Measurements from ENCODE around the gene SNAI3. TPM values are rescaled to one million over a fixed set of nuclear protein-coding genes. Genes with fewer than 3 reads are reported as not detected.

Gene SNAI3
- total RNA-seq, 1 experiment from 2014 or later = 0.54 TPM

DNA sequence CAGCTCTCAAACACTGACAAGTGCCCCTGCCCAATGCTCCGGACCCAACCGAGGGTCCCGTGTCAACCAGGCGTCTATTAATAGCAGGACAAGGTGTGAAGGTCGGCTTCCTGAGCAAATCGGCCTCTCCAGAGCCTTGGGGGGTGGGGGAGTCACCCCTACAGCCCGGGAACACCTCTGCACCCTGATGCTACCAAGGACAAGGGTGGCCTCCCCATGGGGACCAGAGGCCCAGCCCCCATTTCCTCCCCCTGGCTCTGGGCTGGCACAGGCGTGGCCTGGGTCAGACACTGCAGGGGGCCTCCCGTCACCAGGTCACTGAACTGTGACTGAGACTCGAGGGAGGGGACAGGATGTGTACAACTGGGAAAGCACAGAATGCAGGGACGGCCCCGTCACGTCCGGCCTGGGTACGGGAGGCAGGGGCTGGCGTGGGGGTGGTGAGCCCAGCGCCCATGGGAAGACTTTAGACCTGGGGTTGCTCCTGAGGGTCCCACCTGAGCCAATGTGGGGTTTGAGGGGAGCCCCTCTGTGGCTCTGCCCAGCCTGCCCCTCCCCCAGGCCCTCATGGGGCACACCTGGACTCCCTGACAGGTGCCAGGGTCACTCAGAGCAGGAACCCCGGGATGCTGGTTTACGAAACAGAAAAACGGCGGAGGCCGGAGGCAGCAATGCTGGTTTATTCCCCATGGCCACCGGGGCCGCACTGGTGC lies 34.9 kb downstream of the SNAI3 start:
- Mint-ChIP-seq H3K27ac (ENCODE audit: unreplicated experiment) (peak overlapping the region; percentile 87), H3K9me3 (ENCODE audit: low read depth, unreplicated experiment) (no peaks in the 10 kb centered on the region), H3K4me1 (ENCODE audit: low read depth, unreplicated experiment) (peaks cover 25% of the 10 kb centered on the region), H3K36me3 (ENCODE audit: insufficient read depth, unreplicated experiment) (peaks cover 98% of the 10 kb centered on the region), H3K27me3 (ENCODE audit: unreplicated experiment) (no peaks in the 10 kb centered on the region), H3K4me3 (ENCODE audit: low read depth, unreplicated experiment) (peak overlapping the region; percentile 91)
- peak; percentile 85 for DNase-seq
- CTCF ChIA-PET = interaction anchor here (0.6 to 1.3 kb wide), 2 partner anchors 13 to 66 kb away, joined by 3 read pairs; no protein-coding TSS in a partner anchor
- BruUV-seq (replicated peaks) = TSS peak; percentile 93
- intact Hi-C loops (cut with micrococcal nuclease; ENCODE audit: unreplicated experiment) = no loop called here
- TF ChIP-seq, protein P1, sequence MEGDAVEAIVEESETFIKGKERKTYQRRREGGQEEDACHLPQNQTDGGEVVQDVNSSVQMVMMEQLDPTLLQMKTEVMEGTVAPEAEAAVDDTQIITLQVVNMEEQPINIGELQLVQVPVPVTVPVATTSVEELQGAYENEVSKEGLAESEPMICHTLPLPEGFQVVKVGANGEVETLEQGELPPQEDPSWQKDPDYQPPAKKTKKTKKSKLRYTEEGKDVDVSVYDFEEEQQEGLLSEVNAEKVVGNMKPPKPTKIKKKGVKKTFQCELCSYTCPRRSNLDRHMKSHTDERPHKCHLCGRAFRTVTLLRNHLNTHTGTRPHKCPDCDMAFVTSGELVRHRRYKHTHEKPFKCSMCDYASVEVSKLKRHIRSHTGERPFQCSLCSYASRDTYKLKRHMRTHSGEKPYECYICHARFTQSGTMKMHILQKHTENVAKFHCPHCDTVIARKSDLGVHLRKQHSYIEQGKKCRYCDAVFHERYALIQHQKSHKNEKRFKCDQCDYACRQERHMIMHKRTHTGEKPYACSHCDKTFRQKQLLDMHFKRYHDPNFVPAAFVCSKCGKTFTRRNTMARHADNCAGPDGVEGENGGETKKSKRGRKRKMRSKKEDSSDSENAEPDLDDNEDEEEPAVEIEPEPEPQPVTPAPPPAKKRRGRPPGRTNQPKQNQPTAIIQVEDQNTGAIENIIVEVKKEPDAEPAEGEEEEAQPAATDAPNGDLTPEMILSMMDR (IDR thresholded peaks at IDR 0.05; ENCODE audit: unreplicated experiment) = no peak

DNA sequence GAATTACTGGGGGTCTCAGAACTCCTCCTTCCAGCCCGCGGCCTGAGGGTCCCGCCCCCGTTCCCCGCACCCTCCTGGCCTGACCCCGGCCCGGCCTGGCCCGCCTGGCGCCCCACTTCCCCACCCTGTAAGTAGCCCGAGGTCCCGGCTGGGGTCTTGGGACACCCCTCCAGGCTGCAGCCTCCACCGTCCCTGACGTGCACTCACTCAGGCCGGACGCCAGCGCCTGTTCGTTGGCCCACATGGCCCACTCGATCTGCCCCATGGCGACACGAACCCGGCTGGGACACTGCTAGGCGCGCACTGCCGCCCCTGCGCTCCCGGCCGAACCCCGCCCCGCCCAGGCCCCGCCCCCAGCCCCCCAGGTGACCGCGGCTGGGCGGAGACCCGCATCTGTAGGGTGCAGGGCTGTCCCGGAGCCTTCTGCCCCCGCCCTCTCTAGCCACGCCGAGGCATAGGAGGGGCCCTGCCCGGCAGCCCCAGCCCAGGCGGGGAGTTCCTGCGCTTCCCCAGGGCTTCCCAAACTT lies 35.5 kb downstream of the SNAI3 start, which contains the start of gene CYBA:
Gene CYBA (minus strand): TSS at position 305 of the 527 bp plus-strand sequence. CDS start 40 bp downstream, at position 265.
- peaks cover 25% of the 10 kb centered on the region for H3K4me1 Mint-ChIP-seq (ENCODE audit: low read depth, unreplicated experiment)
- BruUV-seq (replicated peaks) = no TSS peak
- TF ChIP-seq, protein P1 (IDR thresholded peaks at IDR 0.05; ENCODE audit: unreplicated experiment) = no peak
- H3K27me3 Mint-ChIP-seq (ENCODE audit: unreplicated experiment) = no peaks in the 10 kb centered on the region
- H3K4me3 Mint-ChIP-seq (ENCODE audit: low read depth, unreplicated experiment) = peak within 1 kb of the TSS; percentile 91
- no peaks in the 10 kb centered on the region for H3K9me3 Mint-ChIP-seq (ENCODE audit: low read depth, unreplicated experiment)
- intact Hi-C loops (cut with micrococcal nuclease; ENCODE audit: unreplicated experiment) = no loop called here
- peak within 1 kb of the TSS; percentile 87 for H3K27ac Mint-ChIP-seq (ENCODE audit: unreplicated experiment)
- CTCF ChIA-PET = interaction anchor here (1.3 kb wide), 1 partner anchor 12 kb away, joined by 3 read pairs; no protein-coding TSS in a partner anchor
- peak; percentile 95 for DNase-seq
- H3K36me3 Mint-ChIP-seq (ENCODE audit: insufficient read depth, unreplicated experiment) = peaks cover 98% of the 10 kb centered on the region

DNA sequence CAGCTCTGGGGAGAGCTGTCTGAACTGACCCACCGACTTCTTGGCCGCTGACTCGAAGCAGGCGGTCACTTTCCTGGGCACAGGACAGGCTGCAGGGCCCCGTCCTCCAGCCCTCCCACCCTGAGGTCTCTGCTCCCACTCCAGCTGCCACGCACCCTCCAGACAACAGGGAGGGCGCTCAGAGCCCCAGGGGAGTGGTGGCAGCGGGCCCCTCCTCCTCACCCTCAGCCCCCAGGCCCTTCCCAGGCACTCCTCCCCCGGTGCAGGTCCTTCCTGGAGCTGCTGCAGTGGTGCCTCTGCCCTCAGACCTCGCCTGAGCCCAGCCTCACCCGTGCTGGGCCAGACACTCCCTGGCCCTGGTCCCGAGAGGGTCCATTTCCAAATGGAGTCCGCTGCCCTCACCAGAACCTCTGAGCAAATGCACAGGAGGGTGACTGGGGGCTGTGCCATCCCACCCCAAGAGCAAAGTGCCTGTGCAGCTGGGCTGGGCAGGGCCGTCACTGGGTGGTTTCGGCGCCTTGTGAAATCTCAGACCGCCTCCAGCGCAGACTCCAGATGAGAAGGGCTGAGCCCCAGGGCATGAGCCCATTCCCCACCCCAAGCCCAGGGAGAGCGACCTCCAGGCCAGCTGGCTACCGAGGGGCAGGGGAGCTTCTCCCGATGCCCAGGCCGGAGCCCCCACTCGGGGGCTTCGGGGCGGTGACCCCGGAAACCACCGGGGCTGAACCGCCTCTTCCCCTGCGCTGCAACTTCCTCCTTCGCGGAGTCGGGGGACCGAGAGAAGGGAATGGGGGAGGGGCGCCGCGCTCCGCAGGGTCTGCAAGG lies 36.2 kb downstream of the SNAI3 start:
- Mint-ChIP-seq H3K36me3 (ENCODE audit: insufficient read depth, unreplicated experiment) (peaks cover 100% of the 10 kb centered on the region), H3K9me3 (ENCODE audit: low read depth, unreplicated experiment) (no peaks in the 10 kb centered on the region), H3K27me3 (ENCODE audit: unreplicated experiment) (no peaks in the 10 kb centered on the region), H3K4me3 (ENCODE audit: low read depth, unreplicated experiment) (peak overlapping the region; percentile 91), H3K27ac (ENCODE audit: unreplicated experiment) (peak overlapping the region; percentile 87), H3K4me1 (ENCODE audit: low read depth, unreplicated experiment) (peaks cover 25% of the 10 kb centered on the region)
- DNase-seq = no peak
- CTCF ChIA-PET = interaction anchor here (1.3 kb wide), 1 partner anchor 11 kb away, joined by 3 read pairs; no protein-coding TSS in a partner anchor
- TF ChIP-seq, protein P1 (IDR thresholded peaks at IDR 0.05; ENCODE audit: unreplicated experiment) = no peak
- BruUV-seq (replicated peaks) = no TSS peak
- intact Hi-C loops (cut with micrococcal nuclease; ENCODE audit: unreplicated experiment) = no loop called here

DNA sequence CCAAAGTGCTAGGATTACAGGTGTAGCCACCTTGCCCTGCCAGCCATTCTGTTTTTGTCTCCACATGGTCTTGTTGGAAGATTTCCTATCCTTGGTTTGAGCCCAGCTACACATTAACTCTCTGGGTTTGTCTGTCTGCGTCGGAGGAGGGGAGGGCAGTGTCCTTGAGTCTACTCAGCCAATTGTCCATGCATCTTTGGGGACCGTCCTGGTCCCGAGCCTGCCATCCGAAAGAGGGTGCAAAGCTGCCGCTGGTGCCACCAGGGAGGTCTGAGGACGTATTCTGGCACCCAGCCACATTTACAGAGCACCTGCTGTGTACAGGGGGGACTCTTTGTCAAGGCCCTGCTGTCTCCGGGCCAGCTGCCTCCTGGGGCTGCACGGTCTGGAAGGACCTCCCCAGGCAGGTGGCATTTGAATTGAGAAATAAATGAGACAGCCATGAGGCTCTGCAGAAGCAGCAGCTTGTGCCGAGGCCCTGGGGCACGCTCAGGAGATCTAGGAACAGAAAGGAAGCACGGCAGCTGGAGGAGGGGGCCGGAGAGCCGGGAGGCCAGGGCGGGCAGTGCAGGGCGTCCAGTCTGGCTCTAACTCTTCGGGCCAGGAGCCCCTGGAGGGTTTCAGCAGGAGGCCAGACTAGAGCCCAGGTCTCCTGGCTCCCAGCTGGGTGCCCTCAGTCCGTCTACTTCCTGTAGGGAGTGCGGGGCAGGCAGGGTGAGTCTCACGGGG lies 36.9 kb downstream of the SNAI3 start:
- no peak for DNase-seq
- H3K27me3 Mint-ChIP-seq (ENCODE audit: unreplicated experiment) = no peaks in the 10 kb centered on the region
- no peaks in the 10 kb centered on the region for H3K9me3 Mint-ChIP-seq (ENCODE audit: low read depth, unreplicated experiment)
- CTCF ChIA-PET = interaction anchor here (1.0 kb wide), 1 partner anchor 26 kb away, joined by 3 read pairs; no protein-coding TSS in a partner anchor
- H3K27ac Mint-ChIP-seq (ENCODE audit: unreplicated experiment) = peak overlapping the region; percentile 87
- H3K4me1 Mint-ChIP-seq (ENCODE audit: low read depth, unreplicated experiment) = peaks cover 25% of the 10 kb centered on the region
- TSS peak; percentile 42 for BruUV-seq (replicated peaks)
- TF ChIP-seq, protein P1 (IDR thresholded peaks at IDR 0.05; ENCODE audit: unreplicated experiment) = no peak
- intact Hi-C loops (cut with micrococcal nuclease; ENCODE audit: unreplicated experiment) = no loop called here
- peaks cover 100% of the 10 kb centered on the region for H3K36me3 Mint-ChIP-seq (ENCODE audit: insufficient read depth, unreplicated experiment)
- peak overlapping the region; percentile 91 for H3K4me3 Mint-ChIP-seq (ENCODE audit: low read depth, unreplicated experiment)
